ENCODE data around the gene AGBL1. TPM values are rescaled to one million over a fixed set of nuclear protein-coding genes. Genes with fewer than 3 reads are reported as not detected.

The AGBL1 gene
- not detected in 2 replicates for total RNA-seq

DNA sequence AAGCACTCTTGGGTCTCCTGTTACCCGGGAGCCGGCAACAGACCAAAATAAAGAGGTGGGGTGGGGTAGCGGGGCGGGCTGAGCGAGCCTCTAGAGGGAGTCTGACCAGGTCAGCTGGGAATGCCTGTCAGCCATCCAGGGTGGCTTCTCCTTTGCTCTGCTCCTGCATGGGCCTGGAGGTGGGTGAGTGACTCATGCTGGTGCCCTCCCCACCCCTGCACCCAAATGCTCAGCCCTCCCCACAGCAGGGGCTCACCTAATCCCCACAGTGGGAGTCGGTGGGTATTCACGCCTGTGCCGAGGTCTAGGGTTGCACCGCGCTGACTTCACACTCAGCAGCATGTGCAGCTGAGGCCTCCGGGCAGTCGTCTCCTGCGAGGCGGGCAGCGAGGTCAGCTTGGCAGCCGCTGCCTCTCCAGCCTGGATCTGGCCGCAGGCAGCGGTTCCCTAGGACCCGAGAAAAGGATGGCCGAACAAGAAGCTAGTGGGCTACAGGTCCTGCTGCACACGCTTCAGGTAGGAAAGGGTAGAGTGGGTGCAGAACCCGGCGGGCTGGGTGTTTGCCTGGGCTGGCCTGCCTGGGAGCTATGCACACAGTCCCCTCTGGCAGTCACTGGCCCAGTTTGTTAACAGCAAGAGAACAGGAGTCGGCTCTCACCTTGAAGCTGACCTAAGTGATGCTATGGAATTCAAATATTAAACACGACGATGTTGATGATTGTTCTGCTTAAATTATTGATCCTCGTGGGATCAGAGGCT, at the start of gene AGBL1:
TSS of gene AGBL1 (plus strand) at position 364 of the 759 bp plus-strand sequence.

